Uterus (tissue), 2 donors: ENCODE results near the gene LRRC7.

Experiments
- CTCF ChIP-seq, 4 experiments: fragments of 200-600 bp in 2 of 4; fragments of 450-650 bp in 2 of 4; sonication (generic) in 2 of 4; IDR thresholded peaks; one replicate each; pipeline ENCODE4 v1.5.1; 2016 to 2019; ENCODE audit warnings: antibody characterized with exemption in 4 of 4, mild to moderate bottlenecking in 2 of 4, moderate library complexity in 1 of 4
- POLR2A ChIP-seq, 2 donors: fragments of 450-650 bp; IDR thresholded peaks; one replicate each; pipeline ENCODE4 v1.6.1; 2016; ENCODE audit warnings: antibody characterized with exemption in 2 of 2, mild to moderate bottlenecking in 1 of 2, moderate library complexity in 1 of 2

GRCh38 chr1:70103770-70104169 lies 536.0 kb downstream of the LRRC7 start:
- no peak for TF ChIP-seq POLR2A (IDR thresholded peaks at IDR 0.05)
- no peak for TF ChIP-seq CTCF (IDR thresholded peaks at IDR 0.05)
